SU-DHL-6 (cell line): ENCODE measurements around the gene KRT73.

Experiments
- H2AFZ ChIP-seq: fragments of 200-600 bp; sonication (generic); 2 replicates; pipeline ENCODE4 v1.6.1; 2014; ENCODE audit warnings: low read depth, mild to moderate bottlenecking, moderate library complexity, mixed read lengths, antibody characterized with exemption, low read length; ENCODE audit not compliant: severe bottlenecking
- H3F3A ChIP-seq: fragments of 200-600 bp; shearing (Covaris generic); 2 replicates; pipeline ENCODE4 v1.6.0; 2016; ENCODE audit warnings: antibody characterized with exemption, mild to moderate bottlenecking; ENCODE audit not compliant: insufficient read depth
- H3K27ac ChIP-seq: fragments of 200-600 bp; sonication (generic); 2 replicates; pipeline ENCODE4 v1.5.1; 2016; ENCODE audit warnings: low read depth, mild to moderate bottlenecking, low read length, moderate library complexity, mixed read lengths
- H3K27me3 ChIP-seq: fragments of 200-600 bp; sonication (generic), shearing (Covaris generic); 2 replicates; pipeline ENCODE4 v1.6.0; 2014; ENCODE audit warnings: mild to moderate bottlenecking, low read length
- H3K36me3 ChIP-seq: fragments of 200-600 bp; sonication (generic); 2 replicates; pipeline ENCODE4 v1.6.1; 2014; ENCODE audit warnings: mild to moderate bottlenecking, low read length, mixed read lengths
- H3K4me2 ChIP-seq: fragments of 300-600, 200-600 bp; shearing (Covaris generic), sonication (generic); 2 replicates; pipeline ENCODE4 v1.6.0; 2014; ENCODE audit warnings: low read length, low read depth, mild to moderate bottlenecking; ENCODE audit not compliant: poor library complexity, severe bottlenecking
- H3K4me3 ChIP-seq: fragments of 200-600 bp; sonication (generic); 2 replicates; pipeline ENCODE4 v1.5.1; 2014; ENCODE audit warnings: antibody characterized with exemption, low read length, mild to moderate bottlenecking, mixed read lengths; ENCODE audit not compliant: insufficient read depth, poor library complexity, severe bottlenecking
- H3K79me2 ChIP-seq: fragments of 200-600 bp; sonication (generic); 2 replicates; pipeline ENCODE4 v1.6.1; 2014; ENCODE audit warnings: mild to moderate bottlenecking, low read length, moderate library complexity; ENCODE audit not compliant: insufficient read depth
- H3K9ac ChIP-seq: fragments of 200-600 bp; sonication (generic); 2 replicates; pipeline ENCODE4 v1.7.0; 2014; ENCODE audit warnings: mild to moderate bottlenecking, low read length
- H3K9me2 ChIP-seq: fragments of 200-600 bp; sonication (generic); replicated peaks from 2 replicates; pipeline ENCODE4 v1.6.1; 2014; ENCODE audit warnings: low read length; ENCODE audit not compliant: insufficient read depth
- H3K9me3 ChIP-seq: fragments of 200-600 bp; sonication (generic); 2 replicates; pipeline ENCODE4 v1.6.1; 2014; ENCODE audit warnings: low read length, mixed read lengths; ENCODE audit not compliant: insufficient read depth
- H4K20me1 ChIP-seq: fragments of 200-600 bp; sonication (generic); 2 replicates; pipeline ENCODE4 v1.6.1; 2014; ENCODE audit warnings: low read depth, mild to moderate bottlenecking, antibody characterized with exemption, low read length, moderate library complexity, mixed read lengths
- CTCF ChIP-seq: fragments of 200-600 bp; sonication (generic); IDR thresholded peaks from one replicate; pipeline ENCODE4 v1.5.1; 2017; ENCODE audit warnings: antibody characterized with exemption, mild to moderate bottlenecking, low read length, moderate library complexity; ENCODE audit not compliant: insufficient read depth, poor library complexity, severe bottlenecking
- EZH2phosphoT487 ChIP-seq: fragments of 200-600 bp; sonication (generic), shearing (Covaris generic); conservative IDR thresholded peaks from 2 replicates; pipeline ENCODE4 v1.6.1; 2018; ENCODE audit warnings: mild to moderate bottlenecking, antibody characterized with exemption, low read length, moderate library complexity, mixed read lengths

KRT73 gene

GRCh38 chr12:52579468-52580465, 38.6 kb downstream of the KRT73 start:
- Histone ChIP-seq H3F3A (no peaks in the 10 kb centered on the region), H3K9me3 (no peaks in the 10 kb centered on the region), H3K27me3 (no peaks in the 10 kb centered on the region), H3K36me3 (no peaks in the 10 kb centered on the region), H3K4me3 (no peak overlapping the region), H3K79me2 (no peaks in the 10 kb centered on the region), H2AFZ (no peak overlapping the region), H3K9me2 (no peaks in the 10 kb centered on the region), H3K4me2 (no peak overlapping the region), H3K9ac (no peak overlapping the region), H3K27ac (no peak overlapping the region), H4K20me1 (no peaks in the 10 kb centered on the region)
- TF ChIP-seq EZH2phosphoT487 (no peak), CTCF (no peak)

- Histone ChIP-seq H3K4me3 (no peak overlapping the region), H3F3A (no peaks in the 10 kb centered on the region), H3K27ac (no peak overlapping the region), H3K79me2 (no peaks in the 10 kb centered on the region), H2AFZ (no peak overlapping the region), H3K9me3 (no peaks in the 10 kb centered on the region), H3K27me3 (no peaks in the 10 kb centered on the region), H3K36me3 (no peaks in the 10 kb centered on the region), H4K20me1 (no peaks in the 10 kb centered on the region), H3K9ac (no peak overlapping the region), H3K4me2 (no peak overlapping the region), H3K9me2 (no peaks in the 10 kb centered on the region)
- TF ChIP-seq EZH2phosphoT487 (no peak), CTCF (no peak)
These were observed 39.9 kb downstream of the KRT73 start for GRCh38 chr12:52578469-52578868.

- Histone ChIP-seq H4K20me1 (no peaks in the 10 kb centered on the region), H3K4me2 (no peak overlapping the region), H3K9me3 (no peaks in the 10 kb centered on the region), H3K9ac (no peak overlapping the region), H3K27ac (no peak overlapping the region), H3K36me3 (no peaks in the 10 kb centered on the region), H2AFZ (no peak overlapping the region), H3K9me2 (no peaks in the 10 kb centered on the region), H3F3A (no peaks in the 10 kb centered on the region), H3K4me3 (no peak overlapping the region), H3K79me2 (no peaks in the 10 kb centered on the region), H3K27me3 (no peaks in the 10 kb centered on the region)
- TF ChIP-seq CTCF (no peak), EZH2phosphoT487 (no peak)
These were observed 41.0 kb downstream of the KRT73 start for GRCh38 chr12:52577316-52577715.
